ENCODE measurements around the gene ROBO4. TPM values are rescaled to one million over a fixed set of nuclear protein-coding genes. Genes with fewer than 3 reads are reported as not detected.

The ROBO4 gene
- total and polyA plus RNA-seq, 2 experiments from 2014 or later: not detected

DNA sequence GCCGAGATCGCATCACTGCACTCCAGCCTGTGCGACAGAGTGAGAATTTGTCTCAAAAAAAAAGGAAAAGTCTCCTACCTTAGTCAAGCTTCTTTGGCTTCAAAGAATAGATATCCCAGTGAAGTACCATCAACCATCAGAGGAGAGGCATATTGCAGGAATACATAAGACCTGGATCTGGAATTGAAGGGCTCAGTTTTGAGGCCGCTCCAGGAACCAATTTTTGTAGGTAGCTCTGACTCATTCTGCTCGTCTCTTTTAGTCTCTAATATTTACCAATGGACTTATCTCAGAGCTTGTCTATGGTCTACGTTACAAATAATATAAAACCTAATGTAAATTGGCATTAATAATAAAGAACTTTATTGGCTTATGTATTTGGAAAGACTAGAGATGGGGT, 48.2 kb upstream of the ROBO4 start (continued):
- TF ChIP-seq EZH2phosphoT487 (IDR thresholded peaks at IDR 0.05; ENCODE audit: unreplicated experiment): no peak
- TF ChIP-seq, protein P1, sequence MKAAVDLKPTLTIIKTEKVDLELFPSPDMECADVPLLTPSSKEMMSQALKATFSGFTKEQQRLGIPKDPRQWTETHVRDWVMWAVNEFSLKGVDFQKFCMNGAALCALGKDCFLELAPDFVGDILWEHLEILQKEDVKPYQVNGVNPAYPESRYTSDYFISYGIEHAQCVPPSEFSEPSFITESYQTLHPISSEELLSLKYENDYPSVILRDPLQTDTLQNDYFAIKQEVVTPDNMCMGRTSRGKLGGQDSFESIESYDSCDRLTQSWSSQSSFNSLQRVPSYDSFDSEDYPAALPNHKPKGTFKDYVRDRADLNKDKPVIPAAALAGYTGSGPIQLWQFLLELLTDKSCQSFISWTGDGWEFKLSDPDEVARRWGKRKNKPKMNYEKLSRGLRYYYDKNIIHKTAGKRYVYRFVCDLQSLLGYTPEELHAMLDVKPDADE (IDR thresholded peaks at IDR 0.05): no peak

DNA sequence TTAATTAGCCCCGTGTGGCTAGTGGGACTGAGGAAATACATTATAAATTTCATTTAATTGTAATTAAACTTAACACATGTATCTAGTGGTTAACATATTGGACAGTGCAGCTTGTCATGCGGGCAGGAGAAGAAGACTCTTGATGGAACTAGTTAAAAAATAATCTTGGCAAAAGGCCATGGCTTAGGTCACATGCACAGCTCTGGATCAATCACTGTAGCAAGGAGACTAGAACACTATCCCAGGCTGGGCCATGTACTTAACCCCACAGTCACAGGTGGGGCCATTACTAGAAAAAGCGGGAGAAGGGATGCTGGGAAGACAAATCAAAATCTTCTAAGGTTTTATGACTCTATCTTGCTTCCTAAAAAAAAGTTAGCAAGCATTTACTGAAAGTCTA, 46.9 kb upstream of the ROBO4 start:
- Histone ChIP-seq H3K36me3 (ENCODE audit: insufficient read depth) (no peaks in the 10 kb centered on the region), H3K4me1 (ENCODE audit: insufficient read depth) (no peaks in the 10 kb centered on the region), H4K20me1 (replicated peaks; ENCODE audit: insufficient read depth) (no peaks in the 10 kb centered on the region), H3K4me3 (no peak overlapping the region), H3K27ac (ENCODE audit: low read depth) (no peak overlapping the region), H3K9me2 (ENCODE audit: insufficient read depth) (no peaks in the 10 kb centered on the region), H3F3A (replicated peaks; ENCODE audit: low read depth) (no peaks in the 10 kb centered on the region), H2AFZ (no peak overlapping the region), H3K79me2 (replicated peaks; ENCODE audit: insufficient read depth) (no peaks in the 10 kb centered on the region), H3K27me3 (ENCODE audit: insufficient read depth) (no peaks in the 10 kb centered on the region), H3K4me2 (no peak overlapping the region)
- Mint-ChIP-seq H3K9me3 (peaks cover 2% of the 10 kb centered on the region; the same call in 2 of the 3 replicates), H3K27ac (no peak overlapping the region), H3K4me3 (no peak overlapping the region), H3K36me3 (ENCODE audit: low read depth) (peaks cover 5% of the 10 kb centered on the region; the same call in 1 of the 3 replicates), H3K27me3 (ENCODE audit: insufficient read depth, low read depth, poor library complexity) (peaks cover 2% of the 10 kb centered on the region), H3K4me1 (no peaks in the 10 kb centered on the region)
- TF ChIP-seq, protein P2, sequence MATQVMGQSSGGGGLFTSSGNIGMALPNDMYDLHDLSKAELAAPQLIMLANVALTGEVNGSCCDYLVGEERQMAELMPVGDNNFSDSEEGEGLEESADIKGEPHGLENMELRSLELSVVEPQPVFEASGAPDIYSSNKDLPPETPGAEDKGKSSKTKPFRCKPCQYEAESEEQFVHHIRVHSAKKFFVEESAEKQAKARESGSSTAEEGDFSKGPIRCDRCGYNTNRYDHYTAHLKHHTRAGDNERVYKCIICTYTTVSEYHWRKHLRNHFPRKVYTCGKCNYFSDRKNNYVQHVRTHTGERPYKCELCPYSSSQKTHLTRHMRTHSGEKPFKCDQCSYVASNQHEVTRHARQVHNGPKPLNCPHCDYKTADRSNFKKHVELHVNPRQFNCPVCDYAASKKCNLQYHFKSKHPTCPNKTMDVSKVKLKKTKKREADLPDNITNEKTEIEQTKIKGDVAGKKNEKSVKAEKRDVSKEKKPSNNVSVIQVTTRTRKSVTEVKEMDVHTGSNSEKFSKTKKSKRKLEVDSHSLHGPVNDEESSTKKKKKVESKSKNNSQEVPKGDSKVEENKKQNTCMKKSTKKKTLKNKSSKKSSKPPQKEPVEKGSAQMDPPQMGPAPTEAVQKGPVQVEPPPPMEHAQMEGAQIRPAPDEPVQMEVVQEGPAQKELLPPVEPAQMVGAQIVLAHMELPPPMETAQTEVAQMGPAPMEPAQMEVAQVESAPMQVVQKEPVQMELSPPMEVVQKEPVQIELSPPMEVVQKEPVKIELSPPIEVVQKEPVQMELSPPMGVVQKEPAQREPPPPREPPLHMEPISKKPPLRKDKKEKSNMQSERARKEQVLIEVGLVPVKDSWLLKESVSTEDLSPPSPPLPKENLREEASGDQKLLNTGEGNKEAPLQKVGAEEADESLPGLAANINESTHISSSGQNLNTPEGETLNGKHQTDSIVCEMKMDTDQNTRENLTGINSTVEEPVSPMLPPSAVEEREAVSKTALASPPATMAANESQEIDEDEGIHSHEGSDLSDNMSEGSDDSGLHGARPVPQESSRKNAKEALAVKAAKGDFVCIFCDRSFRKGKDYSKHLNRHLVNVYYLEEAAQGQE (IDR thresholded peaks at IDR 0.05; ENCODE audit: unreplicated experiment): no peak
- TF ChIP-seq ZNF114 (CRISPR knock-in tag; IDR thresholded peaks at IDR 0.05): no peak
- TF ChIP-seq, protein P3, sequence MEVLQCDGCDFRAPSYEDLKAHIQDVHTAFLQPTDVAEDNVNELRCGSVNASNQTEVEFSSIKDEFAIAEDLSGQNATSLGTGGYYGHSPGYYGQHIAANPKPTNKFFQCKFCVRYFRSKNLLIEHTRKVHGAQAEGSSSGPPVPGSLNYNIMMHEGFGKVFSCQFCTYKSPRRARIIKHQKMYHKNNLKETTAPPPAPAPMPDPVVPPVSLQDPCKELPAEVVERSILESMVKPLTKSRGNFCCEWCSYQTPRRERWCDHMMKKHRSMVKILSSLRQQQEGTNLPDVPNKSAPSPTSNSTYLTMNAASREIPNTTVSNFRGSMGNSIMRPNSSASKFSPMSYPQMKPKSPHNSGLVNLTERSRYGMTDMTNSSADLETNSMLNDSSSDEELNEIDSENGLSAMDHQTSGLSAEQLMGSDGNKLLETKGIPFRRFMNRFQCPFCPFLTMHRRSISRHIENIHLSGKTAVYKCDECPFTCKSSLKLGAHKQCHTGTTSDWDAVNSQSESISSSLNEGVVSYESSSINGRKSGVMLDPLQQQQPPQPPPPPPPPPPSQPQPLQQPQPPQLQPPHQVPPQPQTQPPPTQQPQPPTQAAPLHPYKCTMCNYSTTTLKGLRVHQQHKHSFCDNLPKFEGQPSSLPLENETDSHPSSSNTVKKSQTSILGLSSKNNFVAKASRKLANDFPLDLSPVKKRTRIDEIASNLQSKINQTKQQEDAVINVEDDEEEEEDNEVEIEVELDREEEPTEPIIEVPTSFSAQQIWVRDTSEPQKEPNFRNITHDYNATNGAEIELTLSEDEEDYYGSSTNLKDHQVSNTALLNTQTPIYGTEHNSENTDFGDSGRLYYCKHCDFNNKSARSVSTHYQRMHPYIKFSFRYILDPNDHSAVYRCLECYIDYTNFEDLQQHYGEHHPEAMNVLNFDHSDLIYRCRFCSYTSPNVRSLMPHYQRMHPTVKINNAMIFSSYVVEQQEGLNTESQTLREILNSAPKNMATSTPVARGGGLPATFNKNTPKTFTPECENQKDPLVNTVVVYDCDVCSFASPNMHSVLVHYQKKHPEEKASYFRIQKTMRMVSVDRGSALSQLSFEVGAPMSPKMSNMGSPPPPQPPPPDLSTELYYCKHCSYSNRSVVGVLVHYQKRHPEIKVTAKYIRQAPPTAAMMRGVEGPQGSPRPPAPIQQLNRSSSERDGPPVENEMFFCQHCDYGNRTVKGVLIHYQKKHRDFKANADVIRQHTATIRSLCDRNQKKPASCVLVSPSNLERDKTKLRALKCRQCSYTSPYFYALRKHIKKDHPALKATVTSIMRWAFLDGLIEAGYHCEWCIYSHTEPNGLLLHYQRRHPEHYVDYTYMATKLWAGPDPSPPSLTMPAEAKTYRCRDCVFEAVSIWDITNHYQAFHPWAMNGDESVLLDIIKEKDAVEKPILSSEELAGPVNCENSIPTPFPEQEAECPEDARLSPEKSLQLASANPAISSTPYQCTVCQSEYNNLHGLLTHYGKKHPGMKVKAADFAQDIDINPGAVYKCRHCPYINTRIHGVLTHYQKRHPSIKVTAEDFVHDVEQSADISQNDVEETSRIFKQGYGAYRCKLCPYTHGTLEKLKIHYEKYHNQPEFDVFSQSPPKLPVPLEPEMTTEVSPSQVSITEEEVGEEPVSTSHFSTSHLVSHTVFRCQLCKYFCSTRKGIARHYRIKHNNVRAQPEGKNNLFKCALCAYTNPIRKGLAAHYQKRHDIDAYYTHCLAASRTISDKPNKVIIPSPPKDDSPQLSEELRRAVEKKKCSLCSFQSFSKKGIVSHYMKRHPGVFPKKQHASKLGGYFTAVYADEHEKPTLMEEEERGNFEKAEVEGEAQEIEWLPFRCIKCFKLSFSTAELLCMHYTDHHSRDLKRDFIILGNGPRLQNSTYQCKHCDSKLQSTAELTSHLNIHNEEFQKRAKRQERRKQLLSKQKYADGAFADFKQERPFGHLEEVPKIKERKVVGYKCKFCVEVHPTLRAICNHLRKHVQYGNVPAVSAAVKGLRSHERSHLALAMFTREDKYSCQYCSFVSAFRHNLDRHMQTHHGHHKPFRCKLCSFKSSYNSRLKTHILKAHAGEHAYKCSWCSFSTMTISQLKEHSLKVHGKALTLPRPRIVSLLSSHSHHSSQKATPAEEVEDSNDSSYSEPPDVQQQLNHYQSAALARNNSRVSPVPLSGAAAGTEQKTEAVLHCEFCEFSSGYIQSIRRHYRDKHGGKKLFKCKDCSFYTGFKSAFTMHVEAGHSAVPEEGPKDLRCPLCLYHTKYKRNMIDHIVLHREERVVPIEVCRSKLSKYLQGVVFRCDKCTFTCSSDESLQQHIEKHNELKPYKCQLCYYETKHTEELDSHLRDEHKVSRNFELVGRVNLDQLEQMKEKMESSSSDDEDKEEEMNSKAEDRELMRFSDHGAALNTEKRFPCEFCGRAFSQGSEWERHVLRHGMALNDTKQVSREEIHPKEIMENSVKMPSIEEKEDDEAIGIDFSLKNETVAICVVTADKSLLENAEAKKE (CRISPR knock-in tag; IDR thresholded peaks at IDR 0.05): no peak
- TF ChIP-seq ZNF331 (CRISPR knock-in tag; IDR thresholded peaks at IDR 0.05; ENCODE audit: low read depth): no peak
- TF ChIP-seq EZH2phosphoT487 (IDR thresholded peaks at IDR 0.05; ENCODE audit: unreplicated experiment): no peak
- no peak for TF ChIP-seq NANOG (IDR thresholded peaks at IDR 0.05; ENCODE audit: borderline replicate concordance)
- TF ChIP-seq CREB1 (CRISPR knock-in tag; IDR thresholded peaks at IDR 0.05; ENCODE audit: low read depth): no peak
- no peak for ATAC-seq
- DNase-seq (ENCODE audit: low spot score): no peak
